IMR-90 (cell line): Measurements from ENCODE around the gene WBP11. TPM values are rescaled to one million over a fixed set of nuclear protein-coding genes. Genes with fewer than 3 reads are reported as not detected.

Source experiments
- ATAC-seq: fragments of 200-7000 bp; cut with Tn5 transposase; 2 replicates; pipeline ENCODE4 v1.9.1; 2020; ENCODE audit warnings: low read depth, mild to moderate bottlenecking, moderate library complexity
- BruUV-seq: library from RNA; stranded (reverse); fragments of 400-500 nt; replicated peaks from 2 replicates; lab custom pipeline; 2021; lab: Mats Ljungman, UMichigan
- CTCF ChIA-PET: fragments of 300-600 bp; formaldehyde crosslinking; extraction: SDS; loops from one replicate; lab custom pipeline; 2021; ENCODE audit warnings: antibody characterized with exemption; lab: Yijun Ruan, JAX
- POLR2A ChIA-PET: fragments of 300-600 bp; sonication (Branson Sonifier 250); formaldehyde crosslinking; loops from one replicate; lab custom pipeline; 2022; ENCODE audit warnings: antibody characterized with exemption; ENCODE audit not compliant: unreplicated experiment; lab: Charles Lee
- DNase-seq: peaks from one replicate; pipeline ENCODE4 v3.0.0; 2013
- H2AFZ ChIP-seq: replicated peaks from 2 replicates; pipeline ENCODE3; 2013; ENCODE audit warnings: low read length, mild to moderate bottlenecking; ENCODE audit not compliant: poor library complexity
- H2AK5ac ChIP-seq: 2 replicates; pipeline ENCODE4 v1.6.1; 2013; ENCODE audit warnings: low read depth, low read length, inconsistent platforms
- H2AK9ac ChIP-seq: replicated peaks from 2 replicates; pipeline ENCODE3; 2013; ENCODE audit warnings: mild to moderate bottlenecking, low read depth, low read length, moderate library complexity; ENCODE audit not compliant: poor library complexity
- H2BK120ac ChIP-seq: 2 replicates; pipeline ENCODE4 v1.6.1; 2013; ENCODE audit warnings: low read depth, low read length, inconsistent platforms
- H2BK15ac ChIP-seq: 3 replicates; pipeline ENCODE4 v1.6.1; 2013; ENCODE audit warnings: low read depth, low read length, inconsistent platforms
- H2BK20ac ChIP-seq: 2 replicates; pipeline ENCODE4 v1.6.1; 2013; ENCODE audit warnings: low read depth, mild to moderate bottlenecking, inconsistent platforms, low read length, moderate library complexity
- H2BK5ac ChIP-seq: 2 replicates; pipeline ENCODE4 v1.6.1; 2013; ENCODE audit warnings: mild to moderate bottlenecking, low read depth, low read length, inconsistent platforms; ENCODE audit not compliant: poor library complexity, severe bottlenecking
- H3K14ac ChIP-seq: replicated peaks from 2 replicates; pipeline ENCODE4 v1.6.1; 2013; ENCODE audit warnings: low read depth, low read length, inconsistent platforms
- H3K18ac ChIP-seq: 2 replicates; pipeline ENCODE4 v1.6.1; 2013; ENCODE audit warnings: low read depth, low read length, control low read depth
- H3K23ac ChIP-seq: 2 replicates; pipeline ENCODE4 v1.6.1; 2013; ENCODE audit warnings: low read depth, low read length, inconsistent platforms
- H3K27ac ChIP-seq: 2 replicates; pipeline ENCODE4 v1.5.1; 2013; ENCODE audit warnings: mild to moderate bottlenecking, control low read depth, low read length; ENCODE audit not compliant: insufficient read depth
- H3K27me3 ChIP-seq: 2 replicates; pipeline ENCODE4 v1.6.1; 2013; ENCODE audit warnings: low read length; ENCODE audit not compliant: control insufficient read depth, insufficient read depth
- H3K36me3 ChIP-seq: 2 replicates; pipeline ENCODE4 v1.6.1; 2013; ENCODE audit warnings: low read length, mixed read lengths; ENCODE audit not compliant: control insufficient read depth, insufficient read depth
- H3K4ac ChIP-seq: 2 replicates; pipeline ENCODE4 v1.6.1; 2013; ENCODE audit warnings: low read depth, low read length, inconsistent platforms
- H3K4me1 ChIP-seq: 2 replicates; pipeline ENCODE4 v1.6.1; 2013; ENCODE audit warnings: low read length, mixed read lengths; ENCODE audit not compliant: control insufficient read depth, insufficient read depth
- H3K4me2 ChIP-seq: 2 replicates; pipeline ENCODE4 v1.6.1; 2013; ENCODE audit warnings: low read depth, mild to moderate bottlenecking, control low read depth, low read length, moderate library complexity
- H3K4me3 ChIP-seq: 2 replicates; pipeline ENCODE4 v1.5.1; 2013; ENCODE audit warnings: low read depth, mild to moderate bottlenecking, control low read depth, low read length, moderate library complexity; ENCODE audit not compliant: insufficient read depth
- H3K56ac ChIP-seq: 2 replicates; pipeline ENCODE4 v1.6.1; 2013; ENCODE audit warnings: low read length, inconsistent platforms; ENCODE audit not compliant: insufficient read depth; ENCODE audit errors: extremely low read depth
- H3K79me1 ChIP-seq, 2 experiments: 2 replicates each; pipeline ENCODE4 v1.6.1; 2013; ENCODE audit warnings: low read length in 2 of 2, inconsistent platforms in 1 of 2, low read depth in 1 of 2
- H3K9ac ChIP-seq: 2 replicates; pipeline ENCODE4 v1.6.1; 2013; ENCODE audit warnings: low read depth, low read length, control low read depth
- H3K9me1 ChIP-seq: 2 replicates; pipeline ENCODE4 v1.6.1; 2013; ENCODE audit warnings: low read length, inconsistent platforms; ENCODE audit not compliant: insufficient read depth
- H3K9me3 ChIP-seq: 2 replicates; pipeline ENCODE4 v1.6.1; 2013; ENCODE audit warnings: low read length; ENCODE audit not compliant: control insufficient read depth, insufficient read depth
- H4K20me1 ChIP-seq: 2 replicates; pipeline ENCODE4 v1.6.1; 2013; ENCODE audit warnings: low read length, inconsistent platforms; ENCODE audit not compliant: insufficient read depth
- H4K5ac ChIP-seq: 2 replicates; pipeline ENCODE4 v1.6.1; 2013; ENCODE audit warnings: mild to moderate bottlenecking, low read depth, low read length, control low read depth
- H4K8ac ChIP-seq, 2 experiments: 2 replicates each; pipeline ENCODE4 v1.6.1; 2013; ENCODE audit warnings: low read depth in 2 of 2, low read length in 2 of 2, control low read depth in 1 of 2, inconsistent platforms in 1 of 2
- H4K91ac ChIP-seq: 2 replicates; pipeline ENCODE4 v1.6.1; 2013; ENCODE audit warnings: low read depth, low read length, inconsistent platforms; ENCODE audit not compliant: insufficient read depth
- BHLHE40 ChIP-seq: fragments of 150-350 bp; IDR thresholded peaks from 2 replicates; pipeline ENCODE4 v1.6.1; 2016; ENCODE audit warnings: mild to moderate bottlenecking, low read depth, low read length
- CEBPB ChIP-seq: IDR thresholded peaks from 2 replicates; pipeline ENCODE4 v1.6.1; 2012; ENCODE audit warnings: low read depth, low read length, improper control_type of control experiment
- FOS ChIP-seq: fragments of 150-350 bp; IDR thresholded peaks from 2 replicates; pipeline ENCODE4 v1.6.1; 2016; ENCODE audit warnings: low read depth, low read length
- MAFK ChIP-seq: IDR thresholded peaks from 2 replicates; pipeline ENCODE4 v1.6.1; 2012; ENCODE audit warnings: low read depth, low read length, improper control_type of control experiment
- MAZ ChIP-seq: IDR thresholded peaks from 2 replicates; pipeline ENCODE4 v1.6.1; 2012; ENCODE audit warnings: low read depth, mild to moderate bottlenecking, low read length, improper control_type of control experiment, moderate library complexity, borderline replicate concordance
- MXI1 ChIP-seq: IDR thresholded peaks from 2 replicates; pipeline ENCODE4 v1.6.1; 2012; ENCODE audit warnings: low read depth, mild to moderate bottlenecking, low read length, moderate library complexity, borderline replicate concordance
- NFE2L2 ChIP-seq: fragments of 150-350 bp; IDR thresholded peaks from 2 replicates; pipeline ENCODE4 v1.6.1; 2016; ENCODE audit warnings: low read depth, mild to moderate bottlenecking, low read length
- POLR2A ChIP-seq: IDR thresholded peaks from 2 replicates; pipeline ENCODE4 v1.6.1; 2012; ENCODE audit warnings: mild to moderate bottlenecking, low read depth, low read length
- RAD21 ChIP-seq: IDR thresholded peaks from 2 replicates; pipeline ENCODE4 v1.6.1; 2012; ENCODE audit warnings: low read length, improper control_type of control experiment
- RCOR1 ChIP-seq: IDR thresholded peaks from 2 replicates; pipeline ENCODE4 v1.6.1; 2012; ENCODE audit warnings: mild to moderate bottlenecking, low read length, improper control_type of control experiment; ENCODE audit not compliant: insufficient replicate concordance
- RFX5 ChIP-seq: IDR thresholded peaks from 2 replicates; pipeline ENCODE4 v1.8.0; 2012; ENCODE audit warnings: low read depth, mild to moderate bottlenecking, low read length, moderate library complexity
- SMC3 ChIP-seq: fragments of 150-350 bp; IDR thresholded peaks from 2 replicates; pipeline ENCODE4 v1.6.1; 2016; ENCODE audit warnings: low read depth, mild to moderate bottlenecking, antibody characterized with exemption, low read length, moderate library complexity
- WGBS, 2 experiments: methylation state at CpG; one replicate each; pipeline versions ENCODE4 v1.1.5 to v1.1.7; 2013; ENCODE audit warnings: missing lambda C conversion rate in 2 of 2; ENCODE audit not compliant: insufficient read length in 1 of 2; ENCODE audit errors: extremely low coverage in 2 of 2; 5-methylcytosine and 5-hydroxymethylcytosine counted together
- dilution Hi-C: fragments of 300-500 bp; cut with HindIII; formaldehyde crosslinking; loops from one replicate; pipeline ENCODE4 v1.14.3; 2018; ENCODE audit warnings: low sequenced_read_pairs; ENCODE audit not compliant: unreplicated experiment
- in situ Hi-C: fragments of 300-500 bp; cut with MboI; formaldehyde crosslinking; loops from 3 replicates; pipeline ENCODE4 v1.14.3; 2019; ENCODE audit warnings: low sequenced_read_pairs, inconsistent platforms, mixed read lengths
- intact Hi-C: fragments of 100-400 bp; cut with micrococcal nuclease; formaldehyde crosslinking; loops from 2 replicates; pipeline ENCODE4 v1.10.0; 2022
- polyA plus RNA-seq, 3 experiments: library from polyadenylated mRNA; depleted of rRNA; stranded (reverse); fragments of >200 nt; gene quantifications; 2 replicates each; pipeline ENCODE4 v1.2.3, GENCODE V29; 2012; ENCODE audit warnings: low replicate concordance in 1 of 3
- total RNA-seq: library from RNA; depleted of rRNA; stranded (reverse); fragments of >200 nt; gene quantifications from 2 replicates; pipeline ENCODE4 v1.2.3, GENCODE V29; 2012
- TF ChIP-seq, protein P1 (sequence below): fragments of 150-350 bp; IDR thresholded peaks from 2 replicates; pipeline ENCODE4 v1.6.1; 2016; ENCODE audit warnings: low read depth, mild to moderate bottlenecking, low read length, moderate library complexity, borderline replicate concordance
- TF ChIP-seq, protein P2 (sequence below): fragments of 150-350 bp; IDR thresholded peaks from 2 replicates; pipeline ENCODE4 v1.6.1; 2017; ENCODE audit warnings: mild to moderate bottlenecking, antibody characterized with exemption, low read length, low read depth

WBP11 gene
- total and polyA plus RNA-seq, 2 of the 4 experiments (the other 2 are of a cell fraction) = 2.5 to 18.3 TPM

DNA sequence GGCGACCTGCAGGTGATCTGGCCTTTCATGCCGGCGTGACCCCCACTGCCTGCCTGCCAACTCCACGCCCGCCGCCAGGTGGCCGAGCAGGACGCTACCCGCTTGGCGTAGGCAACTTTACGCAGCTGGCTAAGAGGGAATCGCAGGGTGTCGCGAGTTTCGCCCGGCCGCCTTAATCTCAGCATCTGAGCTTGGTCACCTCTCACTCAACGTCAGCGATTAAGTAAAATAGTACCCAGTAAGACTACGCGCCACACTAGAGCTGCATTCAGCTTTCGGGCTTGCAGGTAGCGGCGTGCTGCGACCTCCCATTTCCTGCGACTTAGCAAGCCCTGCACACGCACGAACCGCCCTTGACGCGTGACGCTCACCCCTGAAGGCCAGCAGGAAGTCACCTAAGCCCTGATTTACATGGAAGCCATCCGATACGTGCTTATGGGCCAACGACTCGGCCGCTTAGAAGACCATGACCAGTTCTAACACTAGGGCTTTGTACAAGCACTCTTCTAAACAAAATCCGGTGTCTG is 33.2 kb downstream of the WBP11 start:
- Histone ChIP-seq H2BK5ac (peak overlapping the region; percentile 61), H3K14ac (peak overlapping the region; percentile 84), H4K91ac (peak overlapping the region; percentile 79), H3K9ac (peak overlapping the region; percentile 76), H2BK120ac (peak overlapping the region; percentile 17; the same call in 1 of the 2 replicates), H3K4me3 (peak overlapping the region; percentile 62), H3K4me1 (no peaks in the 10 kb centered on the region), H3K27ac (peak overlapping the region; percentile 76), H3K9me1 (no peaks in the 10 kb centered on the region), H3K36me3 (no peaks in the 10 kb centered on the region), H3K4ac (peak overlapping the region; percentile 86), H2BK15ac (no peak overlapping the region), H4K5ac (peak overlapping the region; percentile 26), H4K8ac (peak overlapping the region; percentile 79 to 82), H3K79me1 (peaks cover 0 to 37% of the 10 kb centered on the region in 2 experiments; a peak in 3 of 4 replicates), H3K23ac (peak overlapping the region; percentile 84), H3K4me2 (peak overlapping the region; percentile 87), H3K56ac (peak overlapping the region; percentile 64; the same call in 1 of the 2 replicates), H3K27me3 (no peaks in the 10 kb centered on the region), H3K18ac (peak overlapping the region; percentile 70), H2AK9ac (peak overlapping the region; percentile 91), H2AK5ac (peak overlapping the region; percentile 41; the same call in 1 of the 2 replicates), H2AFZ (peak overlapping the region; percentile 92), H4K20me1 (no peaks in the 10 kb centered on the region; the same call in 1 of the 2 replicates), H3K9me3 (no peaks in the 10 kb centered on the region; the same call in 1 of the 2 replicates), H2BK20ac (no peak overlapping the region)
- intact Hi-C loops (loop anchor here (10.0 kb wide), 1 partner anchor 1575 kb away; the partner anchor contains the start of gene MGST1), dilution Hi-C loops (no loop called here), in situ Hi-C loops (loop anchor here (5.0 kb wide), 1 partner anchor 513 kb away; no protein-coding TSS in a partner anchor)
- ChIA-PET CTCF (interaction anchor here (0.6 kb wide), 2 partner anchors 19 to 255 kb away, joined by 3 read pairs; no protein-coding TSS in a partner anchor), POLR2A (interaction anchor here (1.1 kb wide), 1 partner anchor 138 kb away, joined by 3 read pairs; no protein-coding TSS in a partner anchor)
- DNase-seq (peak; percentile 68), ATAC-seq (peak; percentile 42)
- no TSS peak for BruUV-seq
- WGBS, 2 experiments = 0% methylated on average over 23 of the region's 38 CpGs; no CpG with 5 or more reads in 1 of the 2 experiments
- TF ChIP-seq MXI1 (peak; percentile 51; the same call in 1 of the 2 replicates), RAD21 (peak; percentile 36; the same call in 1 of the 2 replicates), BHLHE40 (no peak; the same call in 1 of the 2 replicates), NFE2L2 (peak; percentile 24; the same call in 1 of the 2 replicates), SMC3 (peak; percentile 37), MAZ (peak; percentile 55; the same call in 1 of the 2 replicates), MAFK (no peak), FOS (no peak), POLR2A (peak; percentile 63; the same call in 1 of the 2 replicates), RFX5 (no peak), CEBPB (no peak), RCOR1 (no peak)
- TF ChIP-seq, protein P1, sequence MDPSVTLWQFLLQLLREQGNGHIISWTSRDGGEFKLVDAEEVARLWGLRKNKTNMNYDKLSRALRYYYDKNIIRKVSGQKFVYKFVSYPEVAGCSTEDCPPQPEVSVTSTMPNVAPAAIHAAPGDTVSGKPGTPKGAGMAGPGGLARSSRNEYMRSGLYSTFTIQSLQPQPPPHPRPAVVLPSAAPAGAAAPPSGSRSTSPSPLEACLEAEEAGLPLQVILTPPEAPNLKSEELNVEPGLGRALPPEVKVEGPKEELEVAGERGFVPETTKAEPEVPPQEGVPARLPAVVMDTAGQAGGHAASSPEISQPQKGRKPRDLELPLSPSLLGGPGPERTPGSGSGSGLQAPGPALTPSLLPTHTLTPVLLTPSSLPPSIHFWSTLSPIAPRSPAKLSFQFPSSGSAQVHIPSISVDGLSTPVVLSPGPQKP = no peak
- TF ChIP-seq, protein P2, sequence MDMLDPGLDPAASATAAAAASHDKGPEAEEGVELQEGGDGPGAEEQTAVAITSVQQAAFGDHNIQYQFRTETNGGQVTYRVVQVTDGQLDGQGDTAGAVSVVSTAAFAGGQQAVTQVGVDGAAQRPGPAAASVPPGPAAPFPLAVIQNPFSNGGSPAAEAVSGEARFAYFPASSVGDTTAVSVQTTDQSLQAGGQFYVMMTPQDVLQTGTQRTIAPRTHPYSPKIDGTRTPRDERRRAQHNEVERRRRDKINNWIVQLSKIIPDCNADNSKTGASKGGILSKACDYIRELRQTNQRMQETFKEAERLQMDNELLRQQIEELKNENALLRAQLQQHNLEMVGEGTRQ = no peak
